ENCODE results near the gene CERKL. TPM values are rescaled to one million over a fixed set of nuclear protein-coding genes. Genes with fewer than 3 reads are reported as not detected.

The CERKL gene
- total and polyA plus RNA-seq, 9 of the 15 experiments (the other 6 are each of a cell fraction or from before 2014, with no cell fraction given), result 0.04 to 0.08 TPM; not detected in 7

- Histone ChIP-seq H3K9ac (ENCODE audit: insufficient read depth in 1 of 2, low read depth in 2 of 2, low read length in 2 of 2) (no peak overlapping the region), H3K27ac (ENCODE audit: extremely low read depth, low read depth, low read length) (no peak overlapping the region), H3K4me1 (replicated peaks in 1 of 2; ENCODE audit: control insufficient read depth in 2 of 2, insufficient read depth in 2 of 2, low read length in 2 of 2) (no peaks in the 10 kb centered on the region), H3K4me2 (ENCODE audit: insufficient read depth, low read length) (no peak overlapping the region), H2AFZ (ENCODE audit: low read depth, low read length) (no peak overlapping the region), H3K36me3 (ENCODE audit: control insufficient read depth, insufficient read depth, low read length) (no peaks in the 10 kb centered on the region), H3K27me3 (ENCODE audit: control insufficient read depth in 2 of 2, insufficient read depth in 2 of 2, low read length in 2 of 2) (no peaks in the 10 kb centered on the region), H3K4me3 (no peak overlapping the region), H3K9me3 (replicated peaks; ENCODE audit: control insufficient read depth, insufficient read depth, low read depth, low read length) (no peaks in the 10 kb centered on the region), H4K20me1 (replicated peaks; ENCODE audit: control insufficient read depth, insufficient read depth, low read length) (no peaks in the 10 kb centered on the region), H3K79me2 (ENCODE audit: control insufficient read depth, insufficient read depth, low read length) (no peaks in the 10 kb centered on the region), H3K9me1 (ENCODE audit: control insufficient read depth, insufficient read depth, low read length) (no peaks in the 10 kb centered on the region)
- in situ Hi-C loops (cut with MboI), result no loop called here
- ChIA-PET CTCF (ENCODE audit: low intra/inter-chr PET ratio) (no interaction called here), POLR2A (no interaction called here)
- WGBS (ENCODE audit: insufficient coverage, low coverage, missing lambda C conversion rate), result 5% methylated on average over 1 of the region's 1 CpG
- FAIRE-seq, result no peak
- no peak for ATAC-seq
- BruUV-seq (replicated peaks), result no TSS peak
- no peak for DNase-seq (ENCODE audit: extremely low read depth in 1 of 4, low spot score in 3 of 4)
- intact Hi-C loops (cut with micrococcal nuclease), result no loop called here
- TF ChIP-seq ARID3B (CRISPR knock-in tag; IDR thresholded peaks at IDR 0.05; ENCODE audit: borderline replicate concordance) (no peak), CREB5 (CRISPR knock-in tag; IDR thresholded peaks at IDR 0.05) (no peak), ZBTB12 (CRISPR knock-in tag; IDR thresholded peaks at IDR 0.05) (no peak), TBL1XR1 (IDR thresholded peaks at IDR 0.05; ENCODE audit: low read length in 2 of 2) (no peak), RFX1 (IDR thresholded peaks at IDR 0.05) (no peak), TAF9B (IDR thresholded peaks at IDR 0.05; ENCODE audit: partially characterized antibody) (no peak), ZNF282 (CRISPR knock-in tag; IDR thresholded peaks at IDR 0.05) (no peak)
These were observed 93.7 kb downstream of the CERKL start for GRCh38 chr2:181563101-181563692.

Measured in K562 (cell line).